GM23338 (cell line): ENCODE results near the gene PPP1R9B. TPM values are rescaled to one million over a fixed set of nuclear protein-coding genes. Genes with fewer than 3 reads are reported as not detected.

Source experiments
- ATAC-seq: fragments of 200-7000 bp; cut with Tn5 transposase; 3 replicates; pipeline ENCODE4 v1.9.1; 2020
- DNase-seq: peaks from one replicate; pipeline ENCODE4 v3.0.0-alpha.2; 2015; ENCODE audit warnings: low spot score
- H2AFZ ChIP-seq: fragments of 200-600 bp; sonication (generic); 2 replicates; pipeline ENCODE4 v1.8.0; 2016; ENCODE audit warnings: antibody characterized with exemption, mild to moderate bottlenecking, moderate library complexity
- H3F3A ChIP-seq: fragments of 200-600 bp; sonication (generic); replicated peaks from 2 replicates; pipeline ENCODE4 v1.8.0; 2017; ENCODE audit warnings: antibody characterized with exemption, mixed run types, low read depth
- H3K27ac ChIP-seq: fragments of 200-600 bp; sonication (generic); 2 replicates; pipeline ENCODE4 v1.6.1; 2016; ENCODE audit warnings: low read depth
- H3K27me3 ChIP-seq: fragments of 200-600 bp; sonication (generic); 2 replicates; pipeline ENCODE4 v1.8.0; 2016; ENCODE audit warnings: mild to moderate bottlenecking, mixed run types, moderate library complexity; ENCODE audit not compliant: insufficient read depth
- H3K36me3 ChIP-seq: fragments of 200-600 bp; sonication (generic); 2 replicates; pipeline ENCODE4 v1.8.0; 2016; ENCODE audit warnings: mild to moderate bottlenecking; ENCODE audit not compliant: insufficient read depth
- H3K4me1 ChIP-seq: fragments of 200-600 bp; sonication (generic); 2 replicates; pipeline ENCODE4 v1.8.0; 2016; ENCODE audit warnings: mild to moderate bottlenecking, moderate library complexity; ENCODE audit not compliant: insufficient read depth
- H3K4me2 ChIP-seq: fragments of 200-600 bp; sonication (generic); 2 replicates; pipeline ENCODE4 v1.7.1; 2017; ENCODE audit warnings: mixed run types
- H3K4me3 ChIP-seq: fragments of 200-600 bp; sonication (generic); 2 replicates; pipeline ENCODE4 v1.6.1; 2016; ENCODE audit warnings: mixed run types
- H3K79me2 ChIP-seq: fragments of 200-600 bp; sonication (generic); replicated peaks from 2 replicates; pipeline ENCODE4 v1.8.0; 2017; ENCODE audit warnings: mild to moderate bottlenecking; ENCODE audit not compliant: insufficient read depth
- H3K9me2 ChIP-seq: fragments of 200-600 bp; sonication (generic); 2 replicates; pipeline ENCODE4 v1.8.0; 2017; ENCODE audit not compliant: insufficient read depth
- H4K20me1 ChIP-seq: fragments of 200-600 bp; sonication (generic); replicated peaks from 2 replicates; pipeline ENCODE4 v1.8.0; 2017; ENCODE audit warnings: mild to moderate bottlenecking; ENCODE audit not compliant: insufficient read depth
- H3K27ac Mint-ChIP-seq: 2 replicates; pipeline ENCODE4 v1.8.0; 2020; ENCODE audit warnings: inconsistent platforms, mild to moderate bottlenecking, moderate library complexity, mixed read lengths
- H3K27me3 Mint-ChIP-seq: 3 replicates; pipeline ENCODE4 v1.8.0; 2022; ENCODE audit warnings: low read depth, mild to moderate bottlenecking, moderate library complexity, mixed read lengths, inconsistent platforms; ENCODE audit not compliant: insufficient read depth, poor library complexity
- H3K36me3 Mint-ChIP-seq: 3 replicates; pipeline ENCODE4 v1.8.0; 2021; ENCODE audit warnings: low read depth, mild to moderate bottlenecking, inconsistent platforms, moderate library complexity, mixed read lengths
- H3K4me1 Mint-ChIP-seq: 3 replicates; pipeline ENCODE4 v1.8.0; 2020; ENCODE audit warnings: mild to moderate bottlenecking, inconsistent platforms, mixed read lengths
- H3K4me3 Mint-ChIP-seq: 3 replicates; pipeline ENCODE4 v1.8.0; 2021; ENCODE audit warnings: moderate library complexity, mild to moderate bottlenecking, inconsistent platforms, mixed read lengths
- H3K9me3 Mint-ChIP-seq: 3 replicates; pipeline ENCODE4 v1.8.0; 2020; ENCODE audit warnings: moderate library complexity, mild to moderate bottlenecking, inconsistent platforms, mixed read lengths
- CREB1 ChIP-seq: fragments of 250-450 bp; sonication (Bioruptor Pico); IDR thresholded peaks from 2 replicates; pipeline ENCODE4 v1.5.0; 2020; ENCODE audit warnings: low read depth, mild to moderate bottlenecking, moderate library complexity
- EZH2 ChIP-seq: fragments of 200-600 bp; sonication (generic); IDR thresholded peaks from one replicate; pipeline ENCODE4 v1.8.0; 2017; ENCODE audit warnings: antibody characterized with exemption, mild to moderate bottlenecking, low read depth; ENCODE audit not compliant: unreplicated experiment
- NANOG ChIP-seq: IDR thresholded peaks from 2 replicates; pipeline ENCODE4 v1.6.1; 2016; ENCODE audit warnings: antibody characterized with exemption, borderline replicate concordance
- POLR2AphosphoS5 ChIP-seq: IDR thresholded peaks from 2 replicates; pipeline ENCODE4 v1.6.1; 2016; ENCODE audit warnings: antibody characterized with exemption, low read depth
- ZNF331 ChIP-seq: fragments of 250-450 bp; sonication (Bioruptor Pico); IDR thresholded peaks from 2 replicates; pipeline ENCODE4 v1.5.0; 2020; ENCODE audit warnings: low read depth, mild to moderate bottlenecking, moderate library complexity
- polyA plus RNA-seq: library from polyadenylated mRNA; unstranded; fragments of >200 nt; fragmentation: Nextera tagmentation; extraction: Ambion mirVana; gene quantifications from 2 replicates; pipeline ENCODE4 v1.2.1, GENCODE V29; 2016
- total RNA-seq: library from RNA; depleted of rRNA; stranded (reverse); fragments of >200 nt; shearing (Covaris generic); gene quantifications from 2 replicates; pipeline ENCODE4 v1.2.3, GENCODE V29; 2014
- TF ChIP-seq, protein P1 (sequence below): fragments of 250-450 bp; sonication (Bioruptor Pico); IDR thresholded peaks from 2 replicates; pipeline ENCODE4 v1.5.0; 2020; ENCODE audit warnings: mild to moderate bottlenecking, moderate library complexity
- TF ChIP-seq, protein P2 (sequence below): IDR thresholded peaks from one replicate; pipeline ENCODE4 v1.6.1; 2018; ENCODE audit warnings: antibody characterized with exemption; ENCODE audit not compliant: unreplicated experiment
- TF ChIP-seq, protein P3 (sequence below): IDR thresholded peaks from 2 replicates; pipeline ENCODE4 v1.6.1; 2016; ENCODE audit warnings: antibody characterized with exemption

PPP1R9B gene
- total and polyA plus RNA-seq, 2 experiments from 2014 or later = 2.1 to 10.5 TPM

DNA sequence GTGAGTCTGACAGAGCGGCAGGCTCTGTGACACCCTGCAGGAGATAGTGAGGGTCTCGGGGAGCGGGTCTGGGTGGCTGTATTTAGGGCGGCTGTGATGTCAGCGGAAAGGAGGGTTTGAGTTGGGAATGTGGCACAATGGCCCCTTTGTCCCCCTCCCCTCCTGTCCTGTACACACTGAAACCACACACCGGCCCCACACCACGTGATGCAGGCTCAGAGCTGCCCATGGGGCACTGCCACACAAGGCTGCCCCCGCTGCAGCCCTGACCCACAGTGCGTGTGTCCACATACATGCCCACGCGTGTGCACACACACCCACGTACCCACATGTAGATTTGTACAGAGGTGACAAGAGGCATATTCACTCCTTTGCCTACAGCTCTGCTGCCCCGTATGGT lies 30.7 kb upstream of the PPP1R9B start:
- H3K36me3 Mint-ChIP-seq = peaks cover 10% of the 10 kb centered on the region
- H3K4me2 ChIP-seq = no peak overlapping the region
- TF ChIP-seq CREB1 (CRISPR knock-in tag) (no peak), NANOG (no peak), ZNF331 (no peak)
- TF ChIP-seq, protein P1, sequence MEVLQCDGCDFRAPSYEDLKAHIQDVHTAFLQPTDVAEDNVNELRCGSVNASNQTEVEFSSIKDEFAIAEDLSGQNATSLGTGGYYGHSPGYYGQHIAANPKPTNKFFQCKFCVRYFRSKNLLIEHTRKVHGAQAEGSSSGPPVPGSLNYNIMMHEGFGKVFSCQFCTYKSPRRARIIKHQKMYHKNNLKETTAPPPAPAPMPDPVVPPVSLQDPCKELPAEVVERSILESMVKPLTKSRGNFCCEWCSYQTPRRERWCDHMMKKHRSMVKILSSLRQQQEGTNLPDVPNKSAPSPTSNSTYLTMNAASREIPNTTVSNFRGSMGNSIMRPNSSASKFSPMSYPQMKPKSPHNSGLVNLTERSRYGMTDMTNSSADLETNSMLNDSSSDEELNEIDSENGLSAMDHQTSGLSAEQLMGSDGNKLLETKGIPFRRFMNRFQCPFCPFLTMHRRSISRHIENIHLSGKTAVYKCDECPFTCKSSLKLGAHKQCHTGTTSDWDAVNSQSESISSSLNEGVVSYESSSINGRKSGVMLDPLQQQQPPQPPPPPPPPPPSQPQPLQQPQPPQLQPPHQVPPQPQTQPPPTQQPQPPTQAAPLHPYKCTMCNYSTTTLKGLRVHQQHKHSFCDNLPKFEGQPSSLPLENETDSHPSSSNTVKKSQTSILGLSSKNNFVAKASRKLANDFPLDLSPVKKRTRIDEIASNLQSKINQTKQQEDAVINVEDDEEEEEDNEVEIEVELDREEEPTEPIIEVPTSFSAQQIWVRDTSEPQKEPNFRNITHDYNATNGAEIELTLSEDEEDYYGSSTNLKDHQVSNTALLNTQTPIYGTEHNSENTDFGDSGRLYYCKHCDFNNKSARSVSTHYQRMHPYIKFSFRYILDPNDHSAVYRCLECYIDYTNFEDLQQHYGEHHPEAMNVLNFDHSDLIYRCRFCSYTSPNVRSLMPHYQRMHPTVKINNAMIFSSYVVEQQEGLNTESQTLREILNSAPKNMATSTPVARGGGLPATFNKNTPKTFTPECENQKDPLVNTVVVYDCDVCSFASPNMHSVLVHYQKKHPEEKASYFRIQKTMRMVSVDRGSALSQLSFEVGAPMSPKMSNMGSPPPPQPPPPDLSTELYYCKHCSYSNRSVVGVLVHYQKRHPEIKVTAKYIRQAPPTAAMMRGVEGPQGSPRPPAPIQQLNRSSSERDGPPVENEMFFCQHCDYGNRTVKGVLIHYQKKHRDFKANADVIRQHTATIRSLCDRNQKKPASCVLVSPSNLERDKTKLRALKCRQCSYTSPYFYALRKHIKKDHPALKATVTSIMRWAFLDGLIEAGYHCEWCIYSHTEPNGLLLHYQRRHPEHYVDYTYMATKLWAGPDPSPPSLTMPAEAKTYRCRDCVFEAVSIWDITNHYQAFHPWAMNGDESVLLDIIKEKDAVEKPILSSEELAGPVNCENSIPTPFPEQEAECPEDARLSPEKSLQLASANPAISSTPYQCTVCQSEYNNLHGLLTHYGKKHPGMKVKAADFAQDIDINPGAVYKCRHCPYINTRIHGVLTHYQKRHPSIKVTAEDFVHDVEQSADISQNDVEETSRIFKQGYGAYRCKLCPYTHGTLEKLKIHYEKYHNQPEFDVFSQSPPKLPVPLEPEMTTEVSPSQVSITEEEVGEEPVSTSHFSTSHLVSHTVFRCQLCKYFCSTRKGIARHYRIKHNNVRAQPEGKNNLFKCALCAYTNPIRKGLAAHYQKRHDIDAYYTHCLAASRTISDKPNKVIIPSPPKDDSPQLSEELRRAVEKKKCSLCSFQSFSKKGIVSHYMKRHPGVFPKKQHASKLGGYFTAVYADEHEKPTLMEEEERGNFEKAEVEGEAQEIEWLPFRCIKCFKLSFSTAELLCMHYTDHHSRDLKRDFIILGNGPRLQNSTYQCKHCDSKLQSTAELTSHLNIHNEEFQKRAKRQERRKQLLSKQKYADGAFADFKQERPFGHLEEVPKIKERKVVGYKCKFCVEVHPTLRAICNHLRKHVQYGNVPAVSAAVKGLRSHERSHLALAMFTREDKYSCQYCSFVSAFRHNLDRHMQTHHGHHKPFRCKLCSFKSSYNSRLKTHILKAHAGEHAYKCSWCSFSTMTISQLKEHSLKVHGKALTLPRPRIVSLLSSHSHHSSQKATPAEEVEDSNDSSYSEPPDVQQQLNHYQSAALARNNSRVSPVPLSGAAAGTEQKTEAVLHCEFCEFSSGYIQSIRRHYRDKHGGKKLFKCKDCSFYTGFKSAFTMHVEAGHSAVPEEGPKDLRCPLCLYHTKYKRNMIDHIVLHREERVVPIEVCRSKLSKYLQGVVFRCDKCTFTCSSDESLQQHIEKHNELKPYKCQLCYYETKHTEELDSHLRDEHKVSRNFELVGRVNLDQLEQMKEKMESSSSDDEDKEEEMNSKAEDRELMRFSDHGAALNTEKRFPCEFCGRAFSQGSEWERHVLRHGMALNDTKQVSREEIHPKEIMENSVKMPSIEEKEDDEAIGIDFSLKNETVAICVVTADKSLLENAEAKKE (CRISPR knock-in tag) = no peak
- H3K4me1 ChIP-seq = peaks cover 38% of the 10 kb centered on the region
- H3K27me3 ChIP-seq = no peaks in the 10 kb centered on the region
- no peak overlapping the region for H3K27ac Mint-ChIP-seq
- peaks cover 22% of the 10 kb centered on the region for H3K27me3 Mint-ChIP-seq
- H3K4me3 ChIP-seq = no peak overlapping the region
- H3K4me3 Mint-ChIP-seq = no peak overlapping the region
- H3F3A ChIP-seq = 0 out of 2 replicates have a peak, but pooled peaks cover 8% of the 10 kb centered on the region
- no peaks in the 10 kb centered on the region for H3K36me3 ChIP-seq
- H4K20me1 ChIP-seq = no peaks in the 10 kb centered on the region
- H3K4me1 Mint-ChIP-seq = peaks cover 48% of the 10 kb centered on the region
- no peak overlapping the region; the same call in 1 of the 2 replicates for H2AFZ ChIP-seq
- no peaks in the 10 kb centered on the region for H3K9me3 Mint-ChIP-seq
- ATAC-seq (no peak), DNase-seq (no peak)
- H3K27ac ChIP-seq = no peak overlapping the region
- H3K9me2 ChIP-seq = no peaks in the 10 kb centered on the region
- H3K79me2 ChIP-seq = no peaks in the 10 kb centered on the region

DNA sequence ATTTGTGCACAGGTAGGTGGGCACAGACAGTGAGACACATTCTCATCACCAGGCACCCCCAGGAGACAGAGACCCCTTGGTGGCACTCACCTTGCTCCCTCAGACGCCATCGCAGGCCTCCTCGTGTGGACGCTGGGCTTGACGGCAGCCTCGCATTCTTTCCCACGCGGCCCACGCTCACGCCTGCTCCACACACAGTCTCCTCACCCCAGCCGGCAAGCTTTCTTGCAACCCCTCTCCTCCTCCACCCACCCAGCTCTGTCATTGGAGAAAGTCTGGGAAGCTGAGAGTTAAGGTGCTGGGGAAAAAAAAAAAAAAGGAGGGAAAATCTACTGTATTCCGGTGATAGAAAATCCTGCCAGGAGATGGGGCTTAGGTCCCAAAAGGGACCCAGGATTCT lies 30.1 kb upstream of the PPP1R9B start:
- H3K4me1 ChIP-seq = peaks cover 38% of the 10 kb centered on the region
- Mint-ChIP-seq H3K36me3 (peaks cover 6% of the 10 kb centered on the region), H3K9me3 (no peaks in the 10 kb centered on the region), H3K27me3 (peaks cover 22% of the 10 kb centered on the region), H3K27ac (no peak overlapping the region), H3K4me3 (no peak overlapping the region), H3K4me1 (peaks cover 48% of the 10 kb centered on the region)
- ATAC-seq (no peak), DNase-seq (no peak)
- no peak overlapping the region for H3K4me2 ChIP-seq
- no peak overlapping the region for H3K4me3 ChIP-seq
- no peaks in the 10 kb centered on the region for H3K9me2 ChIP-seq
- 0 out of 2 replicates have a peak, but pooled peaks cover 8% of the 10 kb centered on the region for H3F3A ChIP-seq
- H3K27ac ChIP-seq = no peak overlapping the region
- H3K79me2 ChIP-seq = no peaks in the 10 kb centered on the region
- H4K20me1 ChIP-seq = no peaks in the 10 kb centered on the region
- no peak overlapping the region; the same call in 1 of the 2 replicates for H2AFZ ChIP-seq
- no peaks in the 10 kb centered on the region for H3K36me3 ChIP-seq
- H3K27me3 ChIP-seq = no peaks in the 10 kb centered on the region
- TF ChIP-seq POLR2AphosphoS5 = no peak
- TF ChIP-seq CREB1 (CRISPR knock-in tag) = no peak
- no peak for TF ChIP-seq EZH2
- TF ChIP-seq, protein P2, sequence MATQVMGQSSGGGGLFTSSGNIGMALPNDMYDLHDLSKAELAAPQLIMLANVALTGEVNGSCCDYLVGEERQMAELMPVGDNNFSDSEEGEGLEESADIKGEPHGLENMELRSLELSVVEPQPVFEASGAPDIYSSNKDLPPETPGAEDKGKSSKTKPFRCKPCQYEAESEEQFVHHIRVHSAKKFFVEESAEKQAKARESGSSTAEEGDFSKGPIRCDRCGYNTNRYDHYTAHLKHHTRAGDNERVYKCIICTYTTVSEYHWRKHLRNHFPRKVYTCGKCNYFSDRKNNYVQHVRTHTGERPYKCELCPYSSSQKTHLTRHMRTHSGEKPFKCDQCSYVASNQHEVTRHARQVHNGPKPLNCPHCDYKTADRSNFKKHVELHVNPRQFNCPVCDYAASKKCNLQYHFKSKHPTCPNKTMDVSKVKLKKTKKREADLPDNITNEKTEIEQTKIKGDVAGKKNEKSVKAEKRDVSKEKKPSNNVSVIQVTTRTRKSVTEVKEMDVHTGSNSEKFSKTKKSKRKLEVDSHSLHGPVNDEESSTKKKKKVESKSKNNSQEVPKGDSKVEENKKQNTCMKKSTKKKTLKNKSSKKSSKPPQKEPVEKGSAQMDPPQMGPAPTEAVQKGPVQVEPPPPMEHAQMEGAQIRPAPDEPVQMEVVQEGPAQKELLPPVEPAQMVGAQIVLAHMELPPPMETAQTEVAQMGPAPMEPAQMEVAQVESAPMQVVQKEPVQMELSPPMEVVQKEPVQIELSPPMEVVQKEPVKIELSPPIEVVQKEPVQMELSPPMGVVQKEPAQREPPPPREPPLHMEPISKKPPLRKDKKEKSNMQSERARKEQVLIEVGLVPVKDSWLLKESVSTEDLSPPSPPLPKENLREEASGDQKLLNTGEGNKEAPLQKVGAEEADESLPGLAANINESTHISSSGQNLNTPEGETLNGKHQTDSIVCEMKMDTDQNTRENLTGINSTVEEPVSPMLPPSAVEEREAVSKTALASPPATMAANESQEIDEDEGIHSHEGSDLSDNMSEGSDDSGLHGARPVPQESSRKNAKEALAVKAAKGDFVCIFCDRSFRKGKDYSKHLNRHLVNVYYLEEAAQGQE = no peak
- no peak for TF ChIP-seq NANOG
- TF ChIP-seq, protein P3, sequence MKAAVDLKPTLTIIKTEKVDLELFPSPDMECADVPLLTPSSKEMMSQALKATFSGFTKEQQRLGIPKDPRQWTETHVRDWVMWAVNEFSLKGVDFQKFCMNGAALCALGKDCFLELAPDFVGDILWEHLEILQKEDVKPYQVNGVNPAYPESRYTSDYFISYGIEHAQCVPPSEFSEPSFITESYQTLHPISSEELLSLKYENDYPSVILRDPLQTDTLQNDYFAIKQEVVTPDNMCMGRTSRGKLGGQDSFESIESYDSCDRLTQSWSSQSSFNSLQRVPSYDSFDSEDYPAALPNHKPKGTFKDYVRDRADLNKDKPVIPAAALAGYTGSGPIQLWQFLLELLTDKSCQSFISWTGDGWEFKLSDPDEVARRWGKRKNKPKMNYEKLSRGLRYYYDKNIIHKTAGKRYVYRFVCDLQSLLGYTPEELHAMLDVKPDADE = no peak
